ENCODE results near the gene MYOF.
"Not testable (repeated sequence)": the region's sequence is repeated elsewhere in the genome, so short reads cannot be mapped to it uniquely, and the experiment has no call there.

DNA sequence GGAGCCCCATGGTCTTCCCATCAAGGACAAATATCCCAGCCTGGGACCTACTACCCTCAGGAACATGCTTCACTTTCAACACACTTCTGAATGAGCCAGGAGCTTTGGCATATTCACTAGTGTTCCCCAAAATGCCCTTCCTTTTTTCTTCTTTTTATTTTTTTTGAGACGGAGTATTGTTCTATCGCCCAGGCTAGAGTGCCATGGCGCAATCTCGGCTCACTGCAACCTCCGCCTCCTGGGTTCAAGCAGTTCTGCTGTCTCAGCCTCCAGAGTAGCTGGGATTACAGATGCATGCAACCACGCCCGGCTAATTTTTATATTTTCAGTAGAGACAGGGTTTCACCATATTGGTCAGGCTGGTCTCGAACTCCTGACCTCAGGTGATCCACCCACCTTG, 63.1 kb downstream of the MYOF start:
- TF ChIP-seq CTCF (IDR thresholded peaks at IDR 0.05; ENCODE audit: control extremely low read depth in 1 of 3, insufficient read depth in 1 of 3, low read depth in 1 of 3, low read length in 3 of 3); MAX (IDR thresholded peaks at IDR 0.05); CHD2 (IDR thresholded peaks at IDR 0.05; ENCODE audit: low read length); EZH2 (IDR thresholded peaks at IDR 0.05; ENCODE audit: low read depth, low read length, severe bottlenecking); JUND (IDR thresholded peaks at IDR 0.05; ENCODE audit: low read length); SRF (IDR thresholded peaks at IDR 0.05; ENCODE audit: low read depth, low read length); NANOG (IDR thresholded peaks at IDR 0.05; ENCODE audit: insufficient read depth, low read depth, low read length, poor library complexity, severe bottlenecking); CBX5 (IDR thresholded peaks at IDR 0.05; ENCODE audit: low read depth, low read length); POU5F1 (IDR thresholded peaks at IDR 0.05; ENCODE audit: low read depth, low read length); TBP (IDR thresholded peaks at IDR 0.05; ENCODE audit: low read depth, low read length); BRCA1 (IDR thresholded peaks at IDR 0.05; ENCODE audit: low read depth, low read length); GTF2F1 (IDR thresholded peaks at IDR 0.05; ENCODE audit: borderline replicate concordance, low read depth, low read length); HDAC6 (IDR thresholded peaks at IDR 0.05; ENCODE audit: low read depth, low read length); KDM1A (IDR thresholded peaks at IDR 0.05; ENCODE audit: borderline replicate concordance, low read length): not testable (repeated sequence)
